Panc1 (cell line): Measurements from ENCODE around the gene NRROS.

Experiments used
- SIN3A ChIP-seq: IDR thresholded peaks from 2 replicates; pipeline ENCODE4 v1.6.1; 2012; ENCODE audit warnings: low read depth, mild to moderate bottlenecking, low read length, moderate library complexity, borderline replicate concordance; ENCODE audit not compliant: insufficient read depth
- TF ChIP-seq, protein P1 (sequence below): fragments of 450-650 bp; IDR thresholded peaks from 2 replicates; pipeline ENCODE4 v1.5.1; 2017; ENCODE audit warnings: mild to moderate bottlenecking

- no peak for TF ChIP-seq SIN3A
- TF ChIP-seq, protein P1, sequence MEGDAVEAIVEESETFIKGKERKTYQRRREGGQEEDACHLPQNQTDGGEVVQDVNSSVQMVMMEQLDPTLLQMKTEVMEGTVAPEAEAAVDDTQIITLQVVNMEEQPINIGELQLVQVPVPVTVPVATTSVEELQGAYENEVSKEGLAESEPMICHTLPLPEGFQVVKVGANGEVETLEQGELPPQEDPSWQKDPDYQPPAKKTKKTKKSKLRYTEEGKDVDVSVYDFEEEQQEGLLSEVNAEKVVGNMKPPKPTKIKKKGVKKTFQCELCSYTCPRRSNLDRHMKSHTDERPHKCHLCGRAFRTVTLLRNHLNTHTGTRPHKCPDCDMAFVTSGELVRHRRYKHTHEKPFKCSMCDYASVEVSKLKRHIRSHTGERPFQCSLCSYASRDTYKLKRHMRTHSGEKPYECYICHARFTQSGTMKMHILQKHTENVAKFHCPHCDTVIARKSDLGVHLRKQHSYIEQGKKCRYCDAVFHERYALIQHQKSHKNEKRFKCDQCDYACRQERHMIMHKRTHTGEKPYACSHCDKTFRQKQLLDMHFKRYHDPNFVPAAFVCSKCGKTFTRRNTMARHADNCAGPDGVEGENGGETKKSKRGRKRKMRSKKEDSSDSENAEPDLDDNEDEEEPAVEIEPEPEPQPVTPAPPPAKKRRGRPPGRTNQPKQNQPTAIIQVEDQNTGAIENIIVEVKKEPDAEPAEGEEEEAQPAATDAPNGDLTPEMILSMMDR = no peak
These were observed 57.8 kb downstream of the NRROS start for GRCh38 chr3:196697270-196697669.
